ENCODE data around the gene VMAC. TPM values are rescaled to one million over a fixed set of nuclear protein-coding genes. Genes with fewer than 3 reads are reported as not detected.

Gene VMAC
- total and polyA plus RNA-seq, 9 of the 15 experiments (the other 6 are each of a cell fraction or from before 2014, with no cell fraction given): 0.03 to 3.4 (median 1.1) TPM

GRCh38 chr19:5947435-5947834 lies 42.8 kb downstream of the VMAC start:
- no peak overlapping the region for H3K4me3 ChIP-seq
- no peak overlapping the region for H3K27ac ChIP-seq (ENCODE audit: extremely low read depth, low read depth, low read length)
- ChIA-PET POLR2A (interaction anchor here (0.8 to 1.0 kb wide), 2 partner anchors 13 to 22 kb away, joined by 3 to 8 read pairs; no protein-coding TSS in a partner anchor), CTCF (ENCODE audit: low intra/inter-chr PET ratio) (no interaction called here)
- DNase-seq (ENCODE audit: extremely low read depth in 1 of 4, low spot score in 3 of 4): no peak
- 58% methylated on average over 11 of the region's 13 CpGs for WGBS (ENCODE audit: insufficient coverage, low coverage, missing lambda C conversion rate)
- H3K36me3 ChIP-seq (ENCODE audit: control insufficient read depth, insufficient read depth, low read length): peaks cover 62% of the 10 kb centered on the region
- ATAC-seq: no peak; the same call in 2 of the 3 replicates
- H3K9me1 ChIP-seq (ENCODE audit: control insufficient read depth, insufficient read depth, low read length): peaks cover 10% of the 10 kb centered on the region
- no peak for FAIRE-seq
- no peak overlapping the region for H3K4me2 ChIP-seq (ENCODE audit: insufficient read depth, low read length)
- H3K79me2 ChIP-seq (ENCODE audit: control insufficient read depth, insufficient read depth, low read length): peaks cover 90% of the 10 kb centered on the region
- H4K20me1 ChIP-seq (replicated peaks; ENCODE audit: control insufficient read depth, insufficient read depth, low read length): peaks cover 29% of the 10 kb centered on the region
- H3K4me1 ChIP-seq (replicated peaks in 1 of 2; ENCODE audit: control insufficient read depth in 2 of 2, insufficient read depth in 2 of 2, low read length in 2 of 2): peaks cover 5 to 28% of the 10 kb centered on the region in 2 experiments; a peak in 4 of 5 replicates
- in situ Hi-C loops (cut with MboI): no loop called here
- TF ChIP-seq ZNF217 (CRISPR knock-in tag; IDR thresholded peaks at IDR 0.05): no peak
- no peak for TF ChIP-seq SMARCB1 (IDR thresholded peaks at IDR 0.05; ENCODE audit: insufficient read length, low read depth)
- TF ChIP-seq ZNF639 (CRISPR knock-in tag; conservative IDR thresholded peaks at IDR 0.05 in 1 of 2, IDR thresholded peaks at IDR 0.05 in 1 of 2): no peak
- TF ChIP-seq ZNF3 (CRISPR knock-in tag; IDR thresholded peaks at IDR 0.05): no peak
- no peak for TF ChIP-seq SETDB1 (IDR thresholded peaks at IDR 0.05; ENCODE audit: low read length)
- no peak for TF ChIP-seq NFXL1 (CRISPR knock-in tag; IDR thresholded peaks at IDR 0.05)
- no peak for TF ChIP-seq TARDBP (IDR thresholded peaks at IDR 0.05)
- TF ChIP-seq SMAD4 (CRISPR knock-in tag; conservative IDR thresholded peaks at IDR 0.05): no peak
- peak; percentile 35; the same call in 1 of the 2 replicates for TF ChIP-seq ZNF316 (IDR thresholded peaks at IDR 0.05)
- no peak for TF ChIP-seq SMAD3 (CRISPR knock-in tag; conservative IDR thresholded peaks at IDR 0.05)
- TF ChIP-seq ATF4 (CRISPR knock-in tag; IDR thresholded peaks at IDR 0.05): no peak
- TF ChIP-seq MAFK (IDR thresholded peaks at IDR 0.05; ENCODE audit: low read length): peak; percentile 26; the same call in 1 of the 2 replicates
- no peaks in the 10 kb centered on the region for H3K27me3 ChIP-seq (ENCODE audit: control insufficient read depth in 2 of 2, insufficient read depth in 2 of 2, low read length in 2 of 2)
- H2AFZ ChIP-seq (ENCODE audit: low read depth, low read length): no peak overlapping the region
- 0 out of 4 replicates have a peak overlapping the region, but pooled peaks of 1 of the 2 experiments have one; percentile 54 for H3K9ac ChIP-seq (ENCODE audit: insufficient read depth in 1 of 2, low read depth in 2 of 2, low read length in 2 of 2)
- intact Hi-C loops (cut with micrococcal nuclease): no loop called here
- H3K9me3 ChIP-seq (replicated peaks; ENCODE audit: control insufficient read depth, insufficient read depth, low read depth, low read length): no peaks in the 10 kb centered on the region
- BruUV-seq (replicated peaks): no TSS peak
